CD4-positive, alpha-beta T cell (primary cell): ENCODE results near the gene MAN1B1. TPM values are rescaled to one million over a fixed set of nuclear protein-coding genes. Genes with fewer than 3 reads are reported as not detected.

Experiments used
- ATAC-seq: fragments of 200-7000 bp; cut with Tn5 transposase; one replicate; pipeline ENCODE4 v1.10.0; 2022; ENCODE audit warnings: mild to moderate bottlenecking; ENCODE audit not compliant: poor library complexity
- CTCF ChIA-PET: fragments of 350-600 bp; sonication (Branson Sonifier 250); formaldehyde crosslinking; loops from one replicate; lab custom pipeline; 2021; ENCODE audit warnings: antibody characterized with exemption, inconsistent platforms; lab: Charles Lee
- POLR2A ChIA-PET: fragments of 350-600 bp; sonication (Branson Sonifier 250); formaldehyde crosslinking; loops from one replicate; lab custom pipeline; 2021; ENCODE audit warnings: antibody characterized with exemption, inconsistent platforms; lab: Charles Lee
- DNase-seq, 14 experiments: peaks; one replicate each; pipeline ENCODE4 v3.0.0-alpha.2; 2013 to 2020; ENCODE audit warnings: mixed read lengths in 2 of 14
- H3K27ac ChIP-seq, 2 donors: one replicate each; pipeline versions ENCODE4 v1.5.1 to v1.7.0; 2013; ENCODE audit warnings: low read length in 2 of 2, low read depth in 1 of 2, mild to moderate bottlenecking in 1 of 2
- H3K27me3 ChIP-seq, 2 experiments: 1 replicate in 1 of 2; 2 replicates in 1 of 2; pipeline versions ENCODE4 v1.6.1 to v1.7.0; 2013; ENCODE audit warnings: low read length in 2 of 2, control low read depth in 1 of 2, mild to moderate bottlenecking in 1 of 2, moderate library complexity in 1 of 2; ENCODE audit not compliant: insufficient read depth in 2 of 2, control insufficient read depth in 1 of 2
- H3K36me3 ChIP-seq: one replicate; pipeline ENCODE4 v1.6.1; 2013; ENCODE audit warnings: low read length, control low read depth; ENCODE audit not compliant: insufficient read depth
- H3K4me1 ChIP-seq: one replicate; pipeline ENCODE4 v1.6.1; 2013; ENCODE audit warnings: low read length, control low read depth; ENCODE audit not compliant: insufficient read depth
- H3K4me3 ChIP-seq: one replicate; pipeline ENCODE4 v1.5.1; 2013; ENCODE audit warnings: mild to moderate bottlenecking, low read length, moderate library complexity
- H3K9me3 ChIP-seq, 2 experiments: 1 replicate in 1 of 2; 2 replicates in 1 of 2; pipeline versions ENCODE4 v1.6.1 to v1.7.0; 2013; ENCODE audit warnings: low read length in 2 of 2, mild to moderate bottlenecking in 2 of 2, control low read depth in 1 of 2, moderate library complexity in 1 of 2; ENCODE audit not compliant: control insufficient read depth in 1 of 2, insufficient read depth in 1 of 2
- H3K27ac Mint-ChIP-seq: one replicate; pipeline ENCODE4 v1.8.0; 2020; ENCODE audit warnings: mixed read lengths
- H3K27me3 Mint-ChIP-seq: one replicate; pipeline ENCODE4 v1.8.0; 2021; ENCODE audit warnings: mixed read lengths
- H3K36me3 Mint-ChIP-seq: one replicate; pipeline ENCODE4 v1.8.0; 2021; ENCODE audit warnings: low read depth, mixed read lengths
- H3K4me1 Mint-ChIP-seq: one replicate; pipeline ENCODE4 v1.8.0; 2021; ENCODE audit warnings: low read depth, mixed read lengths
- H3K4me3 Mint-ChIP-seq: one replicate; pipeline ENCODE4 v1.8.0; 2020; ENCODE audit warnings: mild to moderate bottlenecking, mixed read lengths
- H3K9me3 Mint-ChIP-seq: one replicate; pipeline ENCODE4 v1.8.0; 2020; ENCODE audit warnings: mixed read lengths
- intact Hi-C, 2 experiments: fragments of 100-400 bp; cut with DNase I in 1 of 2; cut with micrococcal nuclease in 1 of 2; formaldehyde crosslinking; loops; one replicate each; pipeline versions ENCODE4 v1.15.1 to v1.9.0; 2023 to 2025; cut with DNase I, micrococcal nuclease
- total RNA-seq, 174 experiments: library from RNA in 2 of 174; stranded (reverse) in 2 of 174; gene quantifications; one replicate each; pipeline ENCODE4 v1.2.3 and lab custom pipeline; 2021 to 2026
- TF ChIP-seq, protein P1 (sequence below): fragments of 200-600 bp; IDR thresholded peaks from one replicate; pipeline ENCODE4 v1.8.0; 2022; ENCODE audit warnings: antibody characterized with exemption, mild to moderate bottlenecking

The MAN1B1 gene
- total RNA-seq, 2 experiments from 2014 or later: 60.9 to 66.9 TPM

DNA sequence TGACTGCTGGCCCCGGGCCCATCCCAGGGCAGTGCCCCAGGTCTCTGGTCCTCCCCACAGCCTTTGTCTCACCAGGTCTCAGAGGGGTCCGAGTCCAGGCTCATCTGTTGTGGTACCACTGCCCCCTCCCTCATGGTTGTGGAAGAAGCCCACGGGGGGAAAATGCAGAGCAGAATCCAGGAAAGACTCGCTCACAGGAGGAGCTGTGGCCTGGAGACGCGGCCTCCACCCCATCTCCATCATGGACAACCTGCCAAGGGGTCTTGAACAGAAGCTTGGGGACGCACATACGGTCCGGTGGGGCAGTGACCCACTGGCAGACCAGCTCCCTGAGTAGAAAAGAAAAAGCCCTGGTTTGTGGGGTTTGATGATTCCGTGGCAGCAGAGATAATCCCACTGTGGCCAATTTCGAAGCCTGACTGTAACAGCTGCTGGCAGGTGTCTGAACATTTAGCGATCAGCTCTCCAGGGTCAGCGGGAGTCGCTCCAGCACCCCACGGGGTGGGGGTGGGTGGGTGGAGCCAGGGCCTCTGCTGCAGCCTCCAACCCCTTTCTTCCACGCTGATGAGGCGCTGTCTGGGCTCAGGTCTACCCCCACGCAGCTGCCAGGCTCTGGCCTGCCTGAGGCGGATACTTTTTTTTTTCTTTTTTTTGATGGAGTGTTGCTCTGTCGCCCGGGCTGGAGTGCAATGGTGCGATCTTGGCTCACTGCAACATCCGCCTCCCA, 50.3 kb downstream of the MAN1B1 start:
- H3K36me3 Mint-ChIP-seq: no peaks in the 10 kb centered on the region
- Histone ChIP-seq H3K4me1 (peaks cover 8% of the 10 kb centered on the region), H3K27me3 (peaks cover 62 to 67% of the 10 kb centered on the region in 2 experiments), H3K27ac (no peak overlapping the region), H3K4me3 (no peak overlapping the region), H3K9me3 (peaks cover 0 to 36% of the 10 kb centered on the region in 2 experiments), H3K36me3 (no peaks in the 10 kb centered on the region)
- peaks cover under 1% of the 10 kb centered on the region for H3K4me1 Mint-ChIP-seq
- no peaks in the 10 kb centered on the region for H3K9me3 Mint-ChIP-seq
- no peak for DNase-seq
- intact Hi-C loops: no loop called here
- ChIA-PET CTCF (no interaction called here), POLR2A (no interaction called here)
- TF ChIP-seq, protein P1, sequence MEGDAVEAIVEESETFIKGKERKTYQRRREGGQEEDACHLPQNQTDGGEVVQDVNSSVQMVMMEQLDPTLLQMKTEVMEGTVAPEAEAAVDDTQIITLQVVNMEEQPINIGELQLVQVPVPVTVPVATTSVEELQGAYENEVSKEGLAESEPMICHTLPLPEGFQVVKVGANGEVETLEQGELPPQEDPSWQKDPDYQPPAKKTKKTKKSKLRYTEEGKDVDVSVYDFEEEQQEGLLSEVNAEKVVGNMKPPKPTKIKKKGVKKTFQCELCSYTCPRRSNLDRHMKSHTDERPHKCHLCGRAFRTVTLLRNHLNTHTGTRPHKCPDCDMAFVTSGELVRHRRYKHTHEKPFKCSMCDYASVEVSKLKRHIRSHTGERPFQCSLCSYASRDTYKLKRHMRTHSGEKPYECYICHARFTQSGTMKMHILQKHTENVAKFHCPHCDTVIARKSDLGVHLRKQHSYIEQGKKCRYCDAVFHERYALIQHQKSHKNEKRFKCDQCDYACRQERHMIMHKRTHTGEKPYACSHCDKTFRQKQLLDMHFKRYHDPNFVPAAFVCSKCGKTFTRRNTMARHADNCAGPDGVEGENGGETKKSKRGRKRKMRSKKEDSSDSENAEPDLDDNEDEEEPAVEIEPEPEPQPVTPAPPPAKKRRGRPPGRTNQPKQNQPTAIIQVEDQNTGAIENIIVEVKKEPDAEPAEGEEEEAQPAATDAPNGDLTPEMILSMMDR: no peak
- no peak overlapping the region for H3K27ac Mint-ChIP-seq
- peaks cover 74% of the 10 kb centered on the region for H3K27me3 Mint-ChIP-seq
- H3K4me3 Mint-ChIP-seq: no peak overlapping the region
- ATAC-seq: no peak

DNA sequence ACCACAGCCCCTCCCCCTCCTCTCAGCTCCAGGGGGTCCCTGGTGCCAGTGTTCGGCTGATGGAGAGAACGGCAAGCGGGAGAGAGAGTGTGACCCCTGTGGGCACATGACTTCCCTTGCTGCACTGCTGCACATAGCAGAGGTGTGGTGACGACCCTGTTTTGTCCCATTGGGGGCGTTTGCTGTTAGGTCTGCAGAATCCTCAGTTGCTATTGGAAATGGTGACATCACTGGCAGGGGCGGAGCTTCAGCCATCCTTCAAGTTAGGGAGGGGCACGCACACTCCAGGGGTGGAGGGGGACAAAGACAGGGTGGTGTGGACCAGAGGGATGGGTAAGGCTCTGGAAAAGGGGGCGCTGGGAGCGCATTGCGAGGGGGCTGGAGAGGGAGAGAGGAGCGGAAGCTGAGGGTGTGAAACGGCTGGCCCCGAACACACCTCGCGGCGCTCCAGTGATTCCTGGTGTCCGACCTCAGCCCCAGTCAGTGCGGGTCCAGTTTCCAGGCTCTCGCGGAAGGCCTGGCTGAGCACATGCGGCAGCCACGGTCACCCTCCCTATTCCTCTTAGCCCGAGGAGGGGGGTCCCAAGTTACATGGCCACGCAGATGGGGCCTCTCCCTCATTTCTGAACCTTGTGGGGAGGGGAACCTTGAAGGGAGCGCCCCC, 51.4 kb downstream of the MAN1B1 start:
- no peak for ATAC-seq
- Histone ChIP-seq H3K4me3 (no peak overlapping the region), H3K4me1 (peaks cover 8% of the 10 kb centered on the region), H3K36me3 (no peaks in the 10 kb centered on the region), H3K27ac (no peak overlapping the region), H3K9me3 (peaks cover 0 to 45% of the 10 kb centered on the region in 2 experiments), H3K27me3 (peaks cover 72 to 73% of the 10 kb centered on the region in 2 experiments)
- Mint-ChIP-seq H3K4me1 (peaks cover 5% of the 10 kb centered on the region), H3K4me3 (no peak overlapping the region), H3K9me3 (no peaks in the 10 kb centered on the region), H3K27me3 (peaks cover 76% of the 10 kb centered on the region), H3K36me3 (no peaks in the 10 kb centered on the region), H3K27ac (no peak overlapping the region)
- ChIA-PET CTCF (no interaction called here), POLR2A (interaction anchor here (2.4 kb wide), 1 partner anchor 9 kb away, joined by 7 read pairs; no protein-coding TSS in a partner anchor)
- intact Hi-C loops: no loop called here
- no peak for DNase-seq
- TF ChIP-seq, protein P1: no peak

DNA sequence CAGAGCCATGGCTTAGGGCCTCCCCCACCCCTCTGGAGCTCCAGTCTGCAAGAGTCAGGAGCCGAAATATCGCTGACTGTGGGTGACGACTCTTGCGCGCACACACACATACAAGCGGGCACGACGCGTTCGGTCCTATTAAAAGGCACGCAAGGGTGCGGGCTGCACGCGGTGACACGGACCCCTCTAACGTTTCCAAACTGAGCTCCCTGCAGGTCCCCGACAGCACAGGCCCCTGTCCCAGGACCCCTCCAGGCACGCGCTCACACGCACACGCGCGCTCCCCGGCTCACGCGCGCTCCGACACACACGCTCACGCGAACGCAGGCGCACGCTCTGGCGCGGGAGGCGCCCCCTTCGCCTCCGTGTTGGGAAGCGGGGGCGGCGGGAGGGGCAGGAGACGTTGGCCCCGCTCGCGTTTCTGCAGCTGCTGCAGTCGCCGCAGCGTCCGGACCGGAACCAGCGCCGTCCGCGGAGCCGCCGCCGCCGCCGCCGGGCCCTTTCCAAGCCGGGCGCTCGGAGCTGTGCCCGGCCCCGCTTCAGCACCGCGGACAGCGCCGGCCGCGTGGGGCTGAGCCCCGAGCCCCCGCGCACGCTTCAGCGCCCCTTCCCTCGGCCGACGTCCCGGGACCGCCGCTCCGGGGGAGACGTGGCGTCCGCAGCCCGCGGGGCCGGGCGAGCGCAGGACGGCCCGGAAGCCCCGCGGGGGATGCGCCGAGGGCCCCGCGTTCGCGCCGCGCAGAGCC, 52.1 kb downstream of the MAN1B1 start, which contains the start of gene GRIN1:
TSS of gene GRIN1 (plus strand) at position 433 of the 746 bp plus-strand sequence. CDS start 333 bp downstream, outside the sequence.
- TF ChIP-seq, protein P1: no peak
- Mint-ChIP-seq H3K27me3 (peaks cover 77% of the 10 kb centered on the region), H3K27ac (no peak within 1 kb of the TSS), H3K36me3 (no peaks in the 10 kb centered on the region), H3K9me3 (no peaks in the 10 kb centered on the region), H3K4me1 (peaks cover 5% of the 10 kb centered on the region), H3K4me3 (no peak within 1 kb of the TSS)
- H3K36me3 ChIP-seq: no peaks in the 10 kb centered on the region
- ChIA-PET CTCF (no interaction called here), POLR2A (interaction anchor here (2.4 kb wide), 1 partner anchor 9 kb away, joined by 7 read pairs; no protein-coding TSS in a partner anchor)
- H3K27me3 ChIP-seq: peaks cover 75 to 76% of the 10 kb centered on the region in 2 experiments
- no peak within 1 kb of the TSS for H3K27ac ChIP-seq
- peak in 6 of 14 experiments; percentile 27 to 76 (median 48) for DNase-seq
- peaks cover 8% of the 10 kb centered on the region for H3K4me1 ChIP-seq
- no peak within 1 kb of the TSS for H3K4me3 ChIP-seq
- peaks cover 0 to 47% of the 10 kb centered on the region in 2 experiments for H3K9me3 ChIP-seq
- intact Hi-C loops: no loop called here
- ATAC-seq: peak; percentile 86
